Liver (tissue), 9 donors: ENCODE measurements around the gene ICA1L. TPM values are rescaled to one million over a fixed set of nuclear protein-coding genes. Genes with fewer than 3 reads are reported as not detected.
"Not testable (repeated sequence)": the region's sequence is repeated elsewhere in the genome, so short reads cannot be mapped to it uniquely, and the experiment has no call there.

Experiments used
- DNase-seq: peaks from one replicate; pipeline ENCODE4 v3.0.0-alpha.2; 2017; ENCODE audit warnings: low spot score
- H3K27ac ChIP-seq, 2 donors: one replicate each; pipeline ENCODE4 v1.7.0; 2013; ENCODE audit warnings: inconsistent platforms in 2 of 2, low read length in 2 of 2, control low read depth in 1 of 2, low read depth in 1 of 2, mild to moderate bottlenecking in 1 of 2
- H3K27me3 ChIP-seq, 4 donors: one replicate each; pipeline versions ENCODE4 v1.6.1 to v1.7.0; 2013; ENCODE audit warnings: low read length in 3 of 4, inconsistent platforms in 1 of 4, mild to moderate bottlenecking in 1 of 4, moderate library complexity in 1 of 4; ENCODE audit not compliant: control insufficient read depth in 4 of 4, insufficient read depth in 4 of 4
- H3K36me3 ChIP-seq, 4 donors: one replicate each; pipeline versions ENCODE4 v1.6.1 to v1.7.0; 2013; ENCODE audit warnings: low read length in 3 of 4, mild to moderate bottlenecking in 3 of 4, low read depth in 1 of 4, moderate library complexity in 1 of 4; ENCODE audit not compliant: control insufficient read depth in 4 of 4, insufficient read depth in 3 of 4
- H3K4me1 ChIP-seq, 4 donors: one replicate each; pipeline versions ENCODE4 v1.6.1 to v1.7.0; 2013; ENCODE audit warnings: low read length in 3 of 4, mild to moderate bottlenecking in 3 of 4, moderate library complexity in 1 of 4; ENCODE audit not compliant: control insufficient read depth in 4 of 4, insufficient read depth in 4 of 4
- H3K4me3 ChIP-seq, 3 donors: one replicate each; pipeline versions ENCODE4 v1.6.1 to v1.7.0; 2013; ENCODE audit warnings: low read length in 3 of 3, control low read depth in 1 of 3, low read depth in 1 of 3, mild to moderate bottlenecking in 1 of 3
- H3K9ac ChIP-seq, 2 donors: one replicate each; pipeline ENCODE4 v1.7.0; 2013; ENCODE audit warnings: low read length in 2 of 2, mild to moderate bottlenecking in 2 of 2, moderate library complexity in 2 of 2, control low read depth in 1 of 2, low read depth in 1 of 2
- H3K9me3 ChIP-seq, 4 donors: one replicate each; pipeline versions ENCODE4 v1.6.1 to v1.7.0; 2013; ENCODE audit warnings: low read length in 3 of 4; ENCODE audit not compliant: control insufficient read depth in 4 of 4
- CTCF ChIP-seq: fragments of 150-350 bp; IDR thresholded peaks from 2 replicates; pipeline ENCODE4 v1.5.1; 2017; ENCODE audit warnings: improper control_type of control experiment, low read depth, low read length; ENCODE audit not compliant: missing input control
- EGR1 ChIP-seq, 2 donors: IDR thresholded peaks; 2 replicates each; pipeline ENCODE4 v1.6.1; 2016 to 2018; ENCODE audit warnings: antibody characterized with exemption in 2 of 2, low read depth in 2 of 2
- FOXA1 ChIP-seq: IDR thresholded peaks from 2 replicates; pipeline ENCODE4 v1.6.1; 2016; ENCODE audit warnings: antibody characterized with exemption
- FOXA2 ChIP-seq: IDR thresholded peaks from 2 replicates; pipeline ENCODE4 v1.6.1; 2016; ENCODE audit warnings: antibody characterized with exemption
- GABPA ChIP-seq, 2 donors: IDR thresholded peaks in 1 of 2; conservative IDR thresholded peaks in 1 of 2; 2 replicates each; pipeline ENCODE4 v1.6.1; 2016; ENCODE audit warnings: antibody characterized with exemption in 2 of 2, mild to moderate bottlenecking in 1 of 2, moderate library complexity in 1 of 2
- HNF4A ChIP-seq, 2 donors: conservative IDR thresholded peaks; 2 replicates each; pipeline ENCODE4 v1.6.1; 2016; ENCODE audit warnings: antibody characterized with exemption in 2 of 2, mild to moderate bottlenecking in 2 of 2
- MAX ChIP-seq: IDR thresholded peaks from 2 replicates; pipeline ENCODE4 v1.6.1; 2016; ENCODE audit warnings: antibody characterized with exemption
- NR2F2 ChIP-seq: IDR thresholded peaks from 2 replicates; pipeline ENCODE4 v1.6.1; 2016; ENCODE audit warnings: antibody characterized with exemption
- RAD21 ChIP-seq, 2 donors: IDR thresholded peaks; 2 replicates each; pipeline ENCODE4 v1.6.1; 2016; ENCODE audit warnings: antibody characterized with exemption in 2 of 2, mild to moderate bottlenecking in 2 of 2
- RXRA ChIP-seq, 2 donors: IDR thresholded peaks; 2 replicates each; pipeline ENCODE4 v1.6.1; 2017 to 2018; ENCODE audit warnings: antibody characterized with exemption in 2 of 2, mild to moderate bottlenecking in 1 of 2
- SP1 ChIP-seq: IDR thresholded peaks from 2 replicates; pipeline ENCODE4 v1.6.1; 2018; ENCODE audit warnings: antibody characterized with exemption, mild to moderate bottlenecking
- TAF1 ChIP-seq: conservative IDR thresholded peaks from 2 replicates; pipeline ENCODE4 v1.6.1; 2016; ENCODE audit warnings: antibody characterized with exemption, mild to moderate bottlenecking
- WGBS: extraction: QIAGEN DNeasy Blood & Tissue Kit; methylation state at CpG from one replicate; pipeline ENCODE4 v1.1.7; 2013; 5-methylcytosine and 5-hydroxymethylcytosine counted together
- polyA plus RNA-seq, 2 donors: library from polyadenylated mRNA; stranded (reverse) in 1 of 2; unstranded in 1 of 2; fragments of 200-250 nt in 1 of 2; fragments of >200 nt in 1 of 2; fragmentation: Nextera tagmentation in 1 of 2; extraction: Ambion mirVana in 1 of 2; gene quantifications; one replicate each; pipeline versions ENCODE4 v1.2.1 to v1.2.3, GENCODE V29; 2013 to 2015
- total RNA-seq, 2 donors: library from RNA; depleted of rRNA; stranded (reverse); fragments of >200 nt; gene quantifications; one replicate each; pipeline ENCODE4 v1.2.3, GENCODE V29; 2014
- TF ChIP-seq, protein P1 (sequence below): IDR thresholded peaks from 2 replicates; pipeline ENCODE4 v1.6.1; 2016; ENCODE audit warnings: antibody characterized with exemption
- TF ChIP-seq, protein P2 (sequence below): IDR thresholded peaks from 2 replicates; pipeline ENCODE4 v1.6.1; 2016; ENCODE audit warnings: antibody characterized with exemption, mild to moderate bottlenecking
- donor health status: healthy.
- donor health status: healthy.
- donor health status: healthy.
- donor health status: healthy.
- donor health status: healthy.

The ICA1L gene
- total and polyA plus RNA-seq, 4 donors, result 0.15 to 1.7 (median 0.79) TPM

DNA sequence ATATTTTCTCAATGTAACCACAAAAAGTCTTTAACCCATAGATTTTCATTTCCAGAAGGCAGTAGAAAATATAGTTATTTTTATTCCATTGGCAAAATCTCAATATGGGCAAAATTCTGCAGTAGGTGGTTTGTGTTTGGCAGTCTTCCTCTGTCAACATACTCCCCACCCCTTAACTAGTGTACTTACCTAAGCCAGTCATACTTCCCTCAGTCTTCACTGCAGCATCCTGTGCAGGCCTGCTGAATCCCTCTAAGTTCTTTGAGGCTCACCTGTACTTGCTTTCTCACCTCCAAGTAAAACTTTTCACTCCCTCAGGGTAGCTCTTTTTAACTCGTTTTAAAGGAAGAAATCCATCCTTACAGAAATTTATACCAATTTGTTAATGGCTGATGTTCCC is 47.3 kb upstream of the ICA1L start:
- H3K4me1 ChIP-seq, result no peaks in the 10 kb centered on the region
- H3K9me3 ChIP-seq, result no peaks in the 10 kb centered on the region
- 94% methylated on average over 1 of the region's 1 CpG for WGBS
- peaks cover 0 to 7% (median 4%) of the 10 kb centered on the region in 4 donors for H3K36me3 ChIP-seq
- TF ChIP-seq, protein P1, sequence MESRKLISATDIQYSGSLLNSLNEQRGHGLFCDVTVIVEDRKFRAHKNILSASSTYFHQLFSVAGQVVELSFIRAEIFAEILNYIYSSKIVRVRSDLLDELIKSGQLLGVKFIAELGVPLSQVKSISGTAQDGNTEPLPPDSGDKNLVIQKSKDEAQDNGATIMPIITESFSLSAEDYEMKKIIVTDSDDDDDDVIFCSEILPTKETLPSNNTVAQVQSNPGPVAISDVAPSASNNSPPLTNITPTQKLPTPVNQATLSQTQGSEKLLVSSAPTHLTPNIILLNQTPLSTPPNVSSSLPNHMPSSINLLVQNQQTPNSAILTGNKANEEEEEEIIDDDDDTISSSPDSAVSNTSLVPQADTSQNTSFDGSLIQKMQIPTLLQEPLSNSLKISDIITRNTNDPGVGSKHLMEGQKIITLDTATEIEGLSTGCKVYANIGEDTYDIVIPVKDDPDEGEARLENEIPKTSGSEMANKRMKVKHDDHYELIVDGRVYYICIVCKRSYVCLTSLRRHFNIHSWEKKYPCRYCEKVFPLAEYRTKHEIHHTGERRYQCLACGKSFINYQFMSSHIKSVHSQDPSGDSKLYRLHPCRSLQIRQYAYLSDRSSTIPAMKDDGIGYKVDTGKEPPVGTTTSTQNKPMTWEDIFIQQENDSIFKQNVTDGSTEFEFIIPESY, result no peak
- TF ChIP-seq MAX, result no peak
- no peak for TF ChIP-seq SP1
- TF ChIP-seq FOXA2, result no peak
- no peak for TF ChIP-seq FOXA1
- TF ChIP-seq HNF4A (conservative IDR thresholded peaks at IDR 0.05), result no peak
- TF ChIP-seq EGR1 (IDR thresholded peaks at IDR 0.05; ENCODE audit: low read depth in 2 of 2), result no peak
- no peak for TF ChIP-seq GABPA (IDR thresholded peaks at IDR 0.05 in 1 of 2, conservative IDR thresholded peaks at IDR 0.05 in 1 of 2)
- TF ChIP-seq NR2F2, result no peak
- no peak for TF ChIP-seq CTCF
- TF ChIP-seq, protein P2, sequence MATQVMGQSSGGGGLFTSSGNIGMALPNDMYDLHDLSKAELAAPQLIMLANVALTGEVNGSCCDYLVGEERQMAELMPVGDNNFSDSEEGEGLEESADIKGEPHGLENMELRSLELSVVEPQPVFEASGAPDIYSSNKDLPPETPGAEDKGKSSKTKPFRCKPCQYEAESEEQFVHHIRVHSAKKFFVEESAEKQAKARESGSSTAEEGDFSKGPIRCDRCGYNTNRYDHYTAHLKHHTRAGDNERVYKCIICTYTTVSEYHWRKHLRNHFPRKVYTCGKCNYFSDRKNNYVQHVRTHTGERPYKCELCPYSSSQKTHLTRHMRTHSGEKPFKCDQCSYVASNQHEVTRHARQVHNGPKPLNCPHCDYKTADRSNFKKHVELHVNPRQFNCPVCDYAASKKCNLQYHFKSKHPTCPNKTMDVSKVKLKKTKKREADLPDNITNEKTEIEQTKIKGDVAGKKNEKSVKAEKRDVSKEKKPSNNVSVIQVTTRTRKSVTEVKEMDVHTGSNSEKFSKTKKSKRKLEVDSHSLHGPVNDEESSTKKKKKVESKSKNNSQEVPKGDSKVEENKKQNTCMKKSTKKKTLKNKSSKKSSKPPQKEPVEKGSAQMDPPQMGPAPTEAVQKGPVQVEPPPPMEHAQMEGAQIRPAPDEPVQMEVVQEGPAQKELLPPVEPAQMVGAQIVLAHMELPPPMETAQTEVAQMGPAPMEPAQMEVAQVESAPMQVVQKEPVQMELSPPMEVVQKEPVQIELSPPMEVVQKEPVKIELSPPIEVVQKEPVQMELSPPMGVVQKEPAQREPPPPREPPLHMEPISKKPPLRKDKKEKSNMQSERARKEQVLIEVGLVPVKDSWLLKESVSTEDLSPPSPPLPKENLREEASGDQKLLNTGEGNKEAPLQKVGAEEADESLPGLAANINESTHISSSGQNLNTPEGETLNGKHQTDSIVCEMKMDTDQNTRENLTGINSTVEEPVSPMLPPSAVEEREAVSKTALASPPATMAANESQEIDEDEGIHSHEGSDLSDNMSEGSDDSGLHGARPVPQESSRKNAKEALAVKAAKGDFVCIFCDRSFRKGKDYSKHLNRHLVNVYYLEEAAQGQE, result no peak
- no peak for TF ChIP-seq RXRA (IDR thresholded peaks at IDR 0.05)
- TF ChIP-seq RAD21 (IDR thresholded peaks at IDR 0.05), result no peak
- no peak for TF ChIP-seq TAF1
- H3K27me3 ChIP-seq, result no peaks in the 10 kb centered on the region
- no peak for DNase-seq
- no peak overlapping the region for H3K4me3 ChIP-seq
- H3K27ac ChIP-seq, result no peak overlapping the region
- no peak overlapping the region for H3K9ac ChIP-seq

DNA sequence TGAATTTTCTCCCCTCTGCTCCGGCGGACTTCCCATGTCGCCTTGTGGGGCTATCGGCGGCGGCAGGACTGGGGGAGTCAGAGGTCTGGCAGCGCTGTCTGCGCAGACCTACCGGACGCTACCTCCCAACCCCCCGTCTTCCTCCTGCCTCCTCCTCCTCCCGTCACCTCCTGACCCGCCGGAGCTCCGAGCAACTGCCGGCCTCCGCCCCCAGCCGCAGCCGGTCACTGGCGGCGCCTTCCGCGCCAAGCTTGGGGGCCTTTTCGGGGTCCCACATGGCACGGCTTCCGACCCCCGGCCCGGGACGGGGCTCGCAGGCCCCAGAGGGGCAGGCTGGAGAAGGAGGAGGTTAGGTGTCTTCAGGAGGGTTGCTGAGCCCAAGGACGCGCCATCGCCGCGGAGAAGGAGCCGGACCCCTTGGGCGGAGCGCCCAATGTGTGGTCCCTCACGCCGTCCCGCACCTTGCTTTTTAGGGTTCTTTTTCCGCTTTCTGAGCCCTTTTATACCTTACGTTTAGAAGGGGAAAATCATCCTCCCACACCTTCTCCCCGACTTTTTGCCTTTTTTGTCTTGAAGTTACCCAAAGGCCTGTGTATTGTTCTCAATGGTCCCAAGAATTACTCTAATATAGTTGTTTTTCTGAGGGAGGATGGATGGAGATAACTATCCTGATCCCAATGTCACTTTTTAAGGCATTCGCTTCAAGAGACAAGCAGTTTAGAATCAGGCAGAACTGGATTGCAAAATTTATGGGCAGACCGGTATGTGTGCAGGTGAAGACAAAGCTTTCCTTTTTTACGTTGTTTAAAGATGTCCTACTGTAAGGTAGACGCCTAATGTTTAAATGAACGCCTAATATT is 41.0 kb upstream of the ICA1L start:
- DNase-seq, H3K36me3 ChIP-seq, H3K27me3 ChIP-seq, H3K9me3 ChIP-seq: not testable (repeated sequence)
- Histone ChIP-seq H3K9ac (peak overlapping the region; percentile 38 to 74), H3K4me1 (peaks cover 4 to 14% (median 11%) of the 10 kb centered on the region in 4 donors), H3K27ac (peak overlapping the region; percentile 82 to 90), H3K4me3 (peak overlapping the region; percentile 66 to 100 (median 99))
- WGBS, result 3% methylated on average over 20 of the region's 49 CpGs
